GM19455 (cell line): ENCODE results near the gene HAP1.

Experiments used
- ATAC-seq: cut with Tn5 transposase; IDR thresholded peaks from one replicate; pipeline ENCODE4 v1.9.1; 2021; ENCODE audit not compliant: unreplicated experiment

HAP1 gene

GRCh38 chr17:41766135-41766534, 31.7 kb upstream of the HAP1 start:
- ATAC-seq, result no peak

- no peak for ATAC-seq
Observed at GRCh38 chr17:41763327-41763726, 28.9 kb upstream of the HAP1 start.

GRCh38 chr17:41762841-41763240, 28.4 kb upstream of the HAP1 start:
- no peak for ATAC-seq

- ATAC-seq, result no peak
Observed at GRCh38 chr17:41762391-41762790, 27.9 kb upstream of the HAP1 start.

GRCh38 chr17:41760878-41761277, 26.4 kb upstream of the HAP1 start:
- no peak for ATAC-seq

- ATAC-seq, result no peak
Observed at GRCh38 chr17:41758601-41759000, 24.2 kb upstream of the HAP1 start.

GRCh38 chr17:41754066-41754465, 19.6 kb upstream of the HAP1 start:
- no peak for ATAC-seq

- no peak for ATAC-seq
Observed at GRCh38 chr17:41751288-41751687, 16.8 kb upstream of the HAP1 start.

- ATAC-seq, result no peak
Observed at GRCh38 chr17:41750862-41751261, 16.4 kb upstream of the HAP1 start.

- no peak for ATAC-seq
Observed at GRCh38 chr17:41748275-41748674, 13.8 kb upstream of the HAP1 start.

- no peak for ATAC-seq
Observed at GRCh38 chr17:41741709-41742108, 7.3 kb upstream of the HAP1 start.

- ATAC-seq, result no peak
Observed at GRCh38 chr17:41740506-41740905, 6.1 kb upstream of the HAP1 start.

GRCh38 chr17:41739661-41740352, 5.4 kb upstream of the HAP1 start:
- ATAC-seq, result no peak

GRCh38 chr17:41738801-41739112, 4.3 kb upstream of the HAP1 start:
- no peak for ATAC-seq

GRCh38 chr17:41738077-41738800, 3.8 kb upstream of the HAP1 start:
- ATAC-seq, result no peak

GRCh38 chr17:41737680-41738023, 3.2 kb upstream of the HAP1 start:
- ATAC-seq, result no peak

- no peak for ATAC-seq
Observed at GRCh38 chr17:41736983-41737679, 2.7 kb upstream of the HAP1 start.

GRCh38 chr17:41735744-41736143, 1.3 kb upstream of the HAP1 start:
- no peak for ATAC-seq

- ATAC-seq, result no peak
Observed at GRCh38 chr17:41734949-41735313, 488 bp upstream of the HAP1 start.

- ATAC-seq, result no peak
Observed at GRCh38 chr17:41733348-41734138, 900 bp downstream of the HAP1 start.

GRCh38 chr17:41731836-41732235, 2.6 kb downstream of the HAP1 start:
- no peak for ATAC-seq

GRCh38 chr17:41730479-41730878, 4.0 kb downstream of the HAP1 start:
- ATAC-seq, result no peak
